Lung (tissue), 12 donors: Measurements from ENCODE around the gene PROM2. TPM values are rescaled to one million over a fixed set of nuclear protein-coding genes. Genes with fewer than 3 reads are reported as not detected.

Experiments used
- ATAC-seq: fragments of 200-7000 bp; cut with Tn5 transposase; one replicate; pipeline ENCODE4 v1.9.1; 2020; ENCODE audit warnings: moderate number of reproducible peaks; ENCODE audit not compliant: insufficient read depth, low FRiP score
- DNase-seq, 3 donors: peaks; one replicate each; pipeline ENCODE4 v3.0.0-alpha.2; 2013 to 2017
- H3K27ac ChIP-seq, 2 donors: one replicate each; pipeline ENCODE4 v1.5.1; 2013; ENCODE audit warnings: mild to moderate bottlenecking in 2 of 2, moderate library complexity in 2 of 2, control low read depth in 1 of 2, inconsistent platforms in 1 of 2, low read depth in 1 of 2, low read length in 1 of 2
- H3K27me3 ChIP-seq, 3 donors: one replicate each; pipeline ENCODE4 v1.5.1; 2013; ENCODE audit warnings: low read length in 2 of 3; ENCODE audit not compliant: control insufficient read depth in 3 of 3, insufficient read depth in 3 of 3
- H3K36me3 ChIP-seq, 4 donors: one replicate each; pipeline ENCODE4 v1.5.1; 2013; ENCODE audit warnings: low read length in 4 of 4, mild to moderate bottlenecking in 1 of 4, moderate library complexity in 1 of 4; ENCODE audit not compliant: control insufficient read depth in 4 of 4, insufficient read depth in 4 of 4
- H3K4me1 ChIP-seq, 5 donors: one replicate each; pipeline ENCODE4 v1.5.1; 2013; ENCODE audit warnings: low read length in 5 of 5, mild to moderate bottlenecking in 2 of 5, moderate library complexity in 1 of 5; ENCODE audit not compliant: control insufficient read depth in 5 of 5, insufficient read depth in 5 of 5
- H3K4me3 ChIP-seq: one replicate; pipeline ENCODE4 v1.5.1; 2013; ENCODE audit warnings: mild to moderate bottlenecking, control low read depth, moderate library complexity
- H3K9ac ChIP-seq, 2 donors: one replicate each; pipeline ENCODE4 v1.5.1; 2013; ENCODE audit warnings: low read length in 2 of 2, control low read depth in 1 of 2; ENCODE audit not compliant: insufficient read depth in 1 of 2
- H3K9me3 ChIP-seq, 4 donors: one replicate each; pipeline ENCODE4 v1.5.1; 2013; ENCODE audit warnings: low read length in 3 of 4, mild to moderate bottlenecking in 1 of 4, moderate library complexity in 1 of 4; ENCODE audit not compliant: control insufficient read depth in 4 of 4, insufficient read depth in 3 of 4
- WGBS, 2 donors: extraction: QIAGEN DNeasy Blood & Tissue Kit; methylation state at CpG; one replicate each; pipeline ENCODE4 v1.1.7; 2013; 5-methylcytosine and 5-hydroxymethylcytosine counted together
- polyA plus RNA-seq, 2 donors: library from polyadenylated mRNA; stranded (reverse); fragments of 200-250 nt; gene quantifications; one replicate each; pipeline ENCODE4 v1.2.1, GENCODE V29; 2013
- total RNA-seq, 2 donors: library from RNA; depleted of rRNA in 1 of 2; stranded (reverse); fragments of >200 nt in 1 of 2; gene quantifications; one replicate each; pipeline ENCODE4 v1.2.1, GENCODE V29; 2014 to 2021
- TF ChIP-seq, protein P1 (sequence below): IDR thresholded peaks from 2 replicates; pipeline ENCODE4 v1.5.1; 2012; ENCODE audit warnings: mild to moderate bottlenecking; ENCODE audit errors: control extremely low read depth, extremely low read depth
- donor health status: control.
- donor health status: control.
- donor health status: Bipolar disorder and iron deficiency.
- donor health status: healthy.
- donor health status: DM: yes; HTN: yes; CAD: no.

PROM2 gene
- total and polyA plus RNA-seq, 4 donors: 4.1 to 11.5 (median 5.2) TPM

DNA sequence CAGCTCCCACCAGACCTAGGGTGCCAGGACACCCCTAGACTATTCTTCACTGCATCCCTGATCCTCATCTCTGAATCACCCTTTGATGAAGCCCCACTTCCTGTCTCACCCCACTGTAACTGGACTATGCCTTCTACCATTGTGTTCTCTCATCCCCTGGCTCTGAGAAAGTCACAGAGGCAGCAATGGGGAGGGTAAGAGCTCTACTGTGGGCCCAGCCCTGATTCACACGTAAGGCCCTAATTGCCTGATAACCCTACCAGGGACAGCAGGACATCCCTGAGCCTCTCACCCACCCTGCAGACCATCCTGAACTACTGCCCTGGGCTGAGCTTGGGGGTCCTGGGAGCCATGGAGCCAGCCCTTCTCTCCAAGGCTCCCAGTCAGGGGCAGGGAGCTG, 1.5 kb upstream of the PROM2 start:
- no peaks in the 10 kb centered on the region for H3K36me3 ChIP-seq
- 83 to 95% methylated on average over 1 of the region's 1 CpG for WGBS, 2 donors
- H3K9ac ChIP-seq: no peak overlapping the region
- TF ChIP-seq, protein P1, sequence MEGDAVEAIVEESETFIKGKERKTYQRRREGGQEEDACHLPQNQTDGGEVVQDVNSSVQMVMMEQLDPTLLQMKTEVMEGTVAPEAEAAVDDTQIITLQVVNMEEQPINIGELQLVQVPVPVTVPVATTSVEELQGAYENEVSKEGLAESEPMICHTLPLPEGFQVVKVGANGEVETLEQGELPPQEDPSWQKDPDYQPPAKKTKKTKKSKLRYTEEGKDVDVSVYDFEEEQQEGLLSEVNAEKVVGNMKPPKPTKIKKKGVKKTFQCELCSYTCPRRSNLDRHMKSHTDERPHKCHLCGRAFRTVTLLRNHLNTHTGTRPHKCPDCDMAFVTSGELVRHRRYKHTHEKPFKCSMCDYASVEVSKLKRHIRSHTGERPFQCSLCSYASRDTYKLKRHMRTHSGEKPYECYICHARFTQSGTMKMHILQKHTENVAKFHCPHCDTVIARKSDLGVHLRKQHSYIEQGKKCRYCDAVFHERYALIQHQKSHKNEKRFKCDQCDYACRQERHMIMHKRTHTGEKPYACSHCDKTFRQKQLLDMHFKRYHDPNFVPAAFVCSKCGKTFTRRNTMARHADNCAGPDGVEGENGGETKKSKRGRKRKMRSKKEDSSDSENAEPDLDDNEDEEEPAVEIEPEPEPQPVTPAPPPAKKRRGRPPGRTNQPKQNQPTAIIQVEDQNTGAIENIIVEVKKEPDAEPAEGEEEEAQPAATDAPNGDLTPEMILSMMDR: no peak
- H3K27ac ChIP-seq: no peak overlapping the region
- no peaks in the 10 kb centered on the region for H3K27me3 ChIP-seq
- ATAC-seq (no peak), DNase-seq (peak in 1 of 3 donors; percentile 4)
- H3K9me3 ChIP-seq: no peaks in the 10 kb centered on the region
- peaks cover 0 to 7% (median 0%) of the 10 kb centered on the region in 5 donors for H3K4me1 ChIP-seq
- H3K4me3 ChIP-seq: no peak overlapping the region

DNA sequence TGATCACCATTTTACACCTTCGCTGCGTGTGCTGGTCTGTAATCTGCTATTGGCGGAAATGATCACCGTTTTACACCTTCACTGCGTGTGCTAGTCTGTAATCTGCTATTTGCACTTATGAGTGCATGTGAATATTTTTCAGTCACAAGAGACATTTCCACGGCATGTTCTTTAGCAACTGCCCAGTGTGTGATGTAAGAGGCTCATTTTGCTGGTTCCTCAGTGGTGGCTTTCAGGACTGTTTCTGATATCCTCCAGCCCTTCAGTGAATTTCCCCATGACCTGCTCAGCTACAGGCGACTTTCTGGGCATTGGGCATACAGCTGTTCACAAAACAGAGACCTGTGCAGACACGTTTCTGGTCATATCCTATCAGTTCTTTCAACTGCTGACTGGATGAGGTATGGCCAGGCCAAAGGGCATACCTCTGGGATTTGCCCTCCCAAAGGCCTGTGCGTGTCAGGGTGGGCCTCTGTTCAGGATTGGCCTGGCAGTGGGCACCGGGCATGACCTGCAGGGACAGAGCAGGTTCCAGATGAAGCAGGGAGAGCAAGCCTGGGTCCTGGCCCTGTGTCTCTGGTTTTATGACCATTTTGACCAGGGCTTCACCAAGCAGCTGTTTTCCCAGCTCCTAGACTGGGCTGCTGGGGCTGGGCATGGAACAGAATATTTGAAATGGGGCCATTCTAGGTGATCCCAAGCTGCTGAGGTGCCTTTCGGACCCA, 521 bp upstream of the PROM2 start:
- ATAC-seq (no peak), DNase-seq (no peak)
- TF ChIP-seq, protein P1: no peak
- no peaks in the 10 kb centered on the region for H3K36me3 ChIP-seq
- 83 to 84% methylated on average over 11 of the region's 11 CpGs for WGBS, 2 donors
- peaks cover 0 to 7% (median 0%) of the 10 kb centered on the region in 5 donors for H3K4me1 ChIP-seq
- no peak overlapping the region for H3K27ac ChIP-seq
- H3K9me3 ChIP-seq: no peaks in the 10 kb centered on the region
- H3K9ac ChIP-seq: no peak overlapping the region
- H3K27me3 ChIP-seq: no peaks in the 10 kb centered on the region
- no peak overlapping the region for H3K4me3 ChIP-seq

DNA sequence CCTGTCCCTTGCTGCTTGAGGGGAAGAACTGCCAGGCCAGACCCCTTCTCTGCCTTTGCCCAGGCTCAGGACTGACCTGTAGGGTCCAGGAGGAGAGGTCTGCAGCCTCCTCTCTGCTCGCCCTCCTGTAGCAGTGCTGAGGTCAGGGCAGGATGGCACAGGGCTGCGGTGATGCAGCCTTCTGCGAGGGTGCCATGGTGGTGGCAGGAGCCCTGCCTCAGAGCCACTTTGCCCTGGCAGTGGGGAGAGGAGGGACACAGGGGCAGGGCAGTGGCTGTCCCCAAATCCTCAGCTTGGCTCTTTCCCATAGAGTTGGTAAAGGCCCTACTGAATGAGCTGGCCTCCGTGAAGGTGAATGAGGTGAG, 884 bp downstream of the PROM2 start:
- TF ChIP-seq, protein P1: no peak
- H3K27me3 ChIP-seq: no peaks in the 10 kb centered on the region
- ATAC-seq: no peak
- WGBS, 2 donors: 88 to 89% methylated on average over 4 of the region's 4 CpGs
- peaks cover 0 to 7% (median 0%) of the 10 kb centered on the region in 5 donors for H3K4me1 ChIP-seq
- H3K9me3 ChIP-seq: no peaks in the 10 kb centered on the region
- H3K27ac ChIP-seq: no peak overlapping the region
- no peak for DNase-seq
- no peaks in the 10 kb centered on the region for H3K36me3 ChIP-seq
- no peak overlapping the region for H3K9ac ChIP-seq
- no peak overlapping the region for H3K4me3 ChIP-seq
